ENCODE data around the gene RRAGD.

RRAGD gene

DNA sequence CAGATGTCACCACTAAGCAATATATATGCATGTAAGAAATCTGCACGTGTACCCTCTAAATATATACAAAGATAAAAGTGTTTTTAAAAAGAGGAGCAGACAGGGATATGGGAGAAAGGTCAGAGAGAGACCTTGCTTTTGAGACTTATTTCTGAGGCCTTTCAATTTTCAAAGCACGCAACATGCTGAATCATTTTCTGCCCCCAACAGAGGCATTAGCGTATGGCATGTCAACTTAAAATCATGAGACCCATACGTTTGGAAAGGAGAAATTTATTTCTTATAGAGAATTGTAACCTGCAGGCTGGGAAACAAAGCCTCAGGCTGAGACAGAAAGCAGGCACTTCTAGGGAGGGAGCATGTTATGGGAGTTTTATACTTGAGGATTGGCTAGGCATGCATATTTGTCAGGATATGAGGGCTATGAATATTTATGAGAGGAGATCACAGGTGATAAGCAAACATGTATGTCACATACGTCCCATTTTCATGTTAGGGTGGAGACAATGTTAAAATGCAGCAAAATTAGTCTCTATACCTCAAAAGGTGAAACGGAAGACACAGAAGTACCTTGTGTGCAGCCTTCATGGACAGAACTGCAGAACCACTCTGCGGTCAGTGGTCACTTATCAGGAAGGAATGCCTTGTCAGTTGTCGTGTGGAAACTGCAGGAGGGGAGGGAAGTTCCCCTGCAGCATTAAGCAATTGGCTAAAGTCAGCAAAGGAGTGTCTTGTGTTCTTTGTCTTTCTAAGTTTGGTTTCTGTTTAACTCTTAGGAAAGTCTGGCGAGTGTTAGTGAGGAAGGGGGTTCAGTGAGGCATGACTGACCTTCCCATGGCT is 90.7 kb downstream of the RRAGD start:
- no peak overlapping the region for H3K4me3 ChIP-seq (ENCODE audit: low read depth, low read length)
- H3K36me3 ChIP-seq (ENCODE audit: control insufficient read depth, insufficient read depth, low read length) = no peaks in the 10 kb centered on the region
- H3K27me3 ChIP-seq (ENCODE audit: control insufficient read depth, insufficient read depth, low read length) = no peaks in the 10 kb centered on the region
- H3K4me1 ChIP-seq (ENCODE audit: control insufficient read depth, insufficient read depth, low read length) = peaks cover 5% of the 10 kb centered on the region
- H3K9ac ChIP-seq (ENCODE audit: low read depth, low read length) = no peak overlapping the region
- H3K9me3 ChIP-seq (ENCODE audit: control insufficient read depth, insufficient read depth, low read length) = peaks cover 3% of the 10 kb centered on the region

DNA sequence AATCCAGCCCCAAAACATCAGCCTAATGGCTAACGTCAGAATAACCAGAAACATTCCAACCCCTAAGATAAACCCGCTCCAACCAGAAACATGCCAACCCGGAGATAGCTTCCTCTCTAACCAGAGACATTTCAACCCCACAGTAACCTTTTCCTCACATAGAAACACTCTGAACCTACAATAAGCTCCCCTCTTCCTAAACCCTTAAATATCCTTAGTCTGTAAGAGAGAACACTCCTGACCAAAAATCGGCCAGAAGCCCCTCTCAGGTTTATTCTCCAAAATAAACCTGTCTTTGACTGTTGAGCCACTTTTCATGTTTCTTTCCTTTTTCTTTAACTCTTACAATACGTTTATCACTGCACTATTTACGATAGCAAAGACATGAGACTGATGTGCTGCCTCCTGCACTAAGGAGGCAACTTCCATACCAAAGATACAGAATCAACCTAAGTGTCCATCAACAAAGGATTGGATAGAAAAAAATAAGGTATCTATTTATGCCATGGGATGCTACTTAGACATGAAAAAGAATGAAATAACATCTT is 92.0 kb downstream of the RRAGD start:
- Histone ChIP-seq H3K9me3 (ENCODE audit: control insufficient read depth, insufficient read depth, low read length) (peaks cover 3% of the 10 kb centered on the region), H3K4me1 (ENCODE audit: control insufficient read depth, insufficient read depth, low read length) (peaks cover 5% of the 10 kb centered on the region), H3K36me3 (ENCODE audit: control insufficient read depth, insufficient read depth, low read length) (no peaks in the 10 kb centered on the region), H3K27me3 (ENCODE audit: control insufficient read depth, insufficient read depth, low read length) (no peaks in the 10 kb centered on the region), H3K9ac (ENCODE audit: low read depth, low read length) (no peak overlapping the region), H3K4me3 (ENCODE audit: low read depth, low read length) (no peak overlapping the region)

DNA sequence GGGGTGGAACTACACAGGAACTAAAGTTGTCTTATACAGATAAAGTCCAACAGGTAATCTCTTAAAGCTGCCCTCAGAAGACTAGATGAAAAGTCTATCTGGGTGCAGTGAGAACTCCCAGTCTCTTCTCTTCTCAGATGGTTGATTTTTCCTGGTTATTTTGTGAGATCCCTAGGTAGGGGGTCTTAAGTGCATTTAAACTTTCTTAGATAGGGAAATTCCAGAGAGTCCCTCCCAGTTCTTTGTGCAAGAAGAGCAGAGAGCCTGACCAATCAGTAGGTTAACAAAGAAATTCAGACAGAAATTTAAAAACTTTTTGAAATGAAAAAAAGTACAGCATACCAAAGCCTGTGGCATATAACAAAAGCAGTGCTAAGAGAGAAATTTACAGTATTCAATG is 95.0 kb downstream of the RRAGD start:
- Histone ChIP-seq H3K27me3 (ENCODE audit: control insufficient read depth, insufficient read depth, low read length) (no peaks in the 10 kb centered on the region), H3K4me3 (ENCODE audit: low read depth, low read length) (no peak overlapping the region), H3K4me1 (ENCODE audit: control insufficient read depth, insufficient read depth, low read length) (peaks cover 5% of the 10 kb centered on the region), H3K36me3 (ENCODE audit: control insufficient read depth, insufficient read depth, low read length) (no peaks in the 10 kb centered on the region), H3K9ac (ENCODE audit: low read depth, low read length) (no peak overlapping the region), H3K9me3 (ENCODE audit: control insufficient read depth, insufficient read depth, low read length) (peaks cover 3% of the 10 kb centered on the region)

DNA sequence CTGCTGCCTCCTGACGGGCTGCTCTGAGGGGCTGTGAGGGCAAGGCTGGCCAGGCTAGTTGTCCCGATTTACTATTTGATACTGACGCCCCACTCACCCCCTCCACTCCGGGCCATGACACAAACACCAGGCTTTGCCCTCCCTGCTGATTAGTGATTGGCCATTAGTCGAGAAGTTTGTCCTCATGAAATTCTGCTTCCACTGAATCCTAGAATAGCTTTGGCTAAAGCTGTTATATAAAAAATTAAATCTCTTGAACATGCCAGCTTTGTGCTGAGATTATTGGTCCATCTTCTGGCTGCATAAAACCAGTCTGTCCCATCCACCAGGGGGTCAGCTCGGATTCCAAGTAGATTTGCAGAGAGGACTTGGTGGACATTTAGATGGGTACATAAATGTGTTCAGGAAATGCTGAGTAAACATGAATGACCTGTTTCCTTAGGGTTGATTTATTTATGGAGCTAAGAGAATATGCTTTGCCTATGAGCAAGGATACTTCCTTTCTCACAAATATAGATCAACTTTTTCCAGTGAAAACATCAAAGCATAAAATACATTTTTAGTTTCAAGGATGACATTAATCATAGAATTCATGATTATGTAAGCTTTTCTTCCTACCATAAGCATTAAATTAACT is 96.7 kb downstream of the RRAGD start, which contains the start of gene GABRR2:
TSS of gene GABRR2 (minus strand) at position 51 of the 637 bp plus-strand sequence. CDS start 134 bp downstream, outside the sequence.
- Histone ChIP-seq H3K36me3 (ENCODE audit: control insufficient read depth, insufficient read depth, low read length) (no peaks in the 10 kb centered on the region), H3K9me3 (ENCODE audit: control insufficient read depth, insufficient read depth, low read length) (peaks cover 3% of the 10 kb centered on the region), H3K27me3 (ENCODE audit: control insufficient read depth, insufficient read depth, low read length) (no peaks in the 10 kb centered on the region), H3K9ac (ENCODE audit: low read depth, low read length) (no peak within 1 kb of the TSS), H3K4me3 (ENCODE audit: low read depth, low read length) (no peak within 1 kb of the TSS), H3K4me1 (ENCODE audit: control insufficient read depth, insufficient read depth, low read length) (peaks cover 5% of the 10 kb centered on the region)

DNA sequence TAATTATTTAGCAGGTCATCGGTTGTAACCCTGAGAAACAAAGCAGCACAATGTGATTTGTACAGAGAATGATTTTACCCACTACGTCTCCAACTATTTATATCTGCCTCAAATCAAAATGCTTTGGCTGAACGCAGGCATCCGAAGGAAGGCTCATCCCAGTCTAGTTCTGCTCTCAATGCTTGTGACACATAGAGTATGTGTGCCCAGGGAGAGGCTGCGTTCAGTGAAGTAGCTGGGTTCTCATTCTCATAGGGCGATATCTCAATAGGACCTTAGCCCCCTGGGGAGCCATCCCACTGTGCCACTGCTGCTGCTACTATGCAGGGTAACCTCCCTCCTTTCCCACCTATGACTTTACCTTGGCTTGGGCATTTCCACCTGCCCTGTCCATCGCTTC is 97.4 kb downstream of the RRAGD start:
- peaks cover 5% of the 10 kb centered on the region for H3K4me1 ChIP-seq (ENCODE audit: control insufficient read depth, insufficient read depth, low read length)
- no peaks in the 10 kb centered on the region for H3K36me3 ChIP-seq (ENCODE audit: control insufficient read depth, insufficient read depth, low read length)
- H3K9ac ChIP-seq (ENCODE audit: low read depth, low read length) = no peak overlapping the region
- H3K9me3 ChIP-seq (ENCODE audit: control insufficient read depth, insufficient read depth, low read length) = no peaks in the 10 kb centered on the region
- H3K4me3 ChIP-seq (ENCODE audit: low read depth, low read length) = no peak overlapping the region
- no peaks in the 10 kb centered on the region for H3K27me3 ChIP-seq (ENCODE audit: control insufficient read depth, insufficient read depth, low read length)

Data from iPS-15b (cell line).